ENCODE data around the gene C6orf120. TPM values are rescaled to one million over a fixed set of nuclear protein-coding genes. Genes with fewer than 3 reads are reported as not detected.

The C6orf120 gene
- total and polyA plus RNA-seq, 2 of the 13 experiments (the other 11 are each of a cell fraction or from before 2014, with no cell fraction given): 21.7 to 29.9 TPM

DNA sequence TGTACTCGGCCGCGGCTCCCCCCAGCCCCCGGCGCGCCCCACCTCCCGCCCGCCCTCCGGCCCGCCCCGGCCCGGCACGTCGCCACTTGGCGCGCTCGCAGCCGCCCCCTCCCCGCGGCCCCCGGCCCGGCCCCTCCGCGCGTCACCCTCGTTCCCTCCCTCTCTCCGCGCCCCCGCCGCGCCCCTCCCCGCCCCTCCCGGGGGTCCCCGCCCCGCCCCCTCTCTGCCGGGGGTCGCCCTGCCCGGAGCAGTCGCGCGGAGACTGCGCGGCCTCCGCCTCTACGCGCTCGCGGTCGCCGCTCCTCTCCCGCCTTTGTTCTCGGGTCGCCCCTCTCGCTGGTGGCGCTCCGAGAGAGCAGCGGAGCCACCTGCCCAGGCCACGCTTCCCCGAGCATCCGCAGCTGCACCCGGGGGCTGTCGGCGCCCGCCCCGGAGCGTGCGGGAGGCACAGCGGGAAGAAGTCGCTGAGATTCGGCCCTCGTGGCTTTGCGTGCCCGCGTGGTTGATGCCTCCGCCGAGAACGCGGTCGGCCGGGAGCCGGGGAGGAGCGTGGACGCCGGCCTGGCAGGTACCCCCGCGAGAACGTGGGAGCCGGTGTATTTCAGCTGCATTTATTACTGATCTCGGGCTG lies 22.7 kb downstream of the C6orf120 start, which contains the start of gene PHF10 (continued):
- TF ChIP-seq, protein P1, sequence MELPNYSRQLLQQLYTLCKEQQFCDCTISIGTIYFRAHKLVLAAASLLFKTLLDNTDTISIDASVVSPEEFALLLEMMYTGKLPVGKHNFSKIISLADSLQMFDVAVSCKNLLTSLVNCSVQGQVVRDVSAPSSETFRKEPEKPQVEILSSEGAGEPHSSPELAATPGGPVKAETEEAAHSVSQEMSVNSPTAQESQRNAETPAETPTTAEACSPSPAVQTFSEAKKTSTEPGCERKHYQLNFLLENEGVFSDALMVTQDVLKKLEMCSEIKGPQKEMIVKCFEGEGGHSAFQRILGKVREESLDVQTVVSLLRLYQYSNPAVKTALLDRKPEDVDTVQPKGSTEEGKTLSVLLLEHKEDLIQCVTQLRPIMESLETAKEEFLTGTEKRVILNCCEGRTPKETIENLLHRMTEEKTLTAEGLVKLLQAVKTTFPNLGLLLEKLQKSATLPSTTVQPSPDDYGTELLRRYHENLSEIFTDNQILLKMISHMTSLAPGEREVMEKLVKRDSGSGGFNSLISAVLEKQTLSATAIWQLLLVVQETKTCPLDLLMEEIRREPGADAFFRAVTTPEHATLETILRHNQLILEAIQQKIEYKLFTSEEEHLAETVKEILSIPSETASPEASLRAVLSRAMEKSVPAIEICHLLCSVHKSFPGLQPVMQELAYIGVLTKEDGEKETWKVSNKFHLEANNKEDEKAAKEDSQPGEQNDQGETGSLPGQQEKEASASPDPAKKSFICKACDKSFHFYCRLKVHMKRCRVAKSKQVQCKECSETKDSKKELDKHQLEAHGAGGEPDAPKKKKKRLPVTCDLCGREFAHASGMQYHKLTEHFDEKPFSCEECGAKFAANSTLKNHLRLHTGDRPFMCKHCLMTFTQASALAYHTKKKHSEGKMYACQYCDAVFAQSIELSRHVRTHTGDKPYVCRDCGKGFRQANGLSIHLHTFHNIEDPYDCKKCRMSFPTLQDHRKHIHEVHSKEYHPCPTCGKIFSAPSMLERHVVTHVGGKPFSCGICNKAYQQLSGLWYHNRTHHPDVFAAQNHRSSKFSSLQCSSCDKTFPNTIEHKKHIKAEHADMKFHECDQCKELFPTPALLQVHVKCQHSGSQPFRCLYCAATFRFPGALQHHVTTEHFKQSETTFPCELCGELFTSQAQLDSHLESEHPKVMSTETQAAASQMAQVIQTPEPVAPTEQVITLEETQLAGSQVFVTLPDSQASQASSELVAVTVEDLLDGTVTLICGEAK (IDR thresholded peaks at IDR 0.05): no peak
- TF ChIP-seq, protein P1 (CRISPR knock-in tag; IDR thresholded peaks at IDR 0.05): peak; percentile 85; the same call in 1 of the 2 replicates
- TF ChIP-seq ZSCAN12 (CRISPR knock-in tag; IDR thresholded peaks at IDR 0.05) (no peak), ZNF557 (CRISPR knock-in tag; IDR thresholded peaks at IDR 0.05) (no peak), ZBTB20 (CRISPR knock-in tag; IDR thresholded peaks at IDR 0.05; ENCODE audit: borderline replicate concordance, low read depth) (no peak), PLRG1 (conservative IDR thresholded peaks at IDR 0.05) (no peak), HNRNPLL (IDR thresholded peaks at IDR 0.05; ENCODE audit: low read depth, low read length, poor library complexity, severe bottlenecking) (peak; percentile 94), RELA (CRISPR knock-in tag; IDR thresholded peaks at IDR 0.05) (peak; percentile 26; the same call in 1 of the 2 replicates), DMAP1 (CRISPR knock-in tag; IDR thresholded peaks at IDR 0.05) (peak; percentile 91), ZNF674 (CRISPR knock-in tag; IDR thresholded peaks at IDR 0.05; ENCODE audit: low read depth) (peak; percentile 85; the same call in 1 of the 2 replicates), ESRRA (CRISPR knock-in tag; IDR thresholded peaks at IDR 0.05; ENCODE audit: low read depth) (peak; percentile 65; the same call in 1 of the 2 replicates), CBX5 (CRISPR knock-in tag; IDR thresholded peaks at IDR 0.05; ENCODE audit: borderline replicate concordance) (peak; percentile 65; the same call in 1 of the 2 replicates), ZBTB3 (CRISPR knock-in tag; IDR thresholded peaks at IDR 0.05; ENCODE audit: borderline replicate concordance, low read depth) (no peak), PAX8 (CRISPR knock-in tag; IDR thresholded peaks at IDR 0.05; ENCODE audit: borderline replicate concordance) (no peak), NCOA5 (CRISPR knock-in tag; IDR thresholded peaks at IDR 0.05) (no peak), MAF1 (CRISPR knock-in tag; IDR thresholded peaks at IDR 0.05; ENCODE audit: borderline replicate concordance) (peak; percentile 16; the same call in 1 of the 2 replicates), MYNN (CRISPR knock-in tag; IDR thresholded peaks at IDR 0.05; ENCODE audit: low read depth) (no peak; the same call in 1 of the 2 replicates), ZNF839 (CRISPR knock-in tag; IDR thresholded peaks at IDR 0.05; ENCODE audit: borderline replicate concordance) (no peak), SSRP1 (CRISPR knock-in tag; IDR thresholded peaks at IDR 0.05) (no peak)
- TF ChIP-seq, protein P2, sequence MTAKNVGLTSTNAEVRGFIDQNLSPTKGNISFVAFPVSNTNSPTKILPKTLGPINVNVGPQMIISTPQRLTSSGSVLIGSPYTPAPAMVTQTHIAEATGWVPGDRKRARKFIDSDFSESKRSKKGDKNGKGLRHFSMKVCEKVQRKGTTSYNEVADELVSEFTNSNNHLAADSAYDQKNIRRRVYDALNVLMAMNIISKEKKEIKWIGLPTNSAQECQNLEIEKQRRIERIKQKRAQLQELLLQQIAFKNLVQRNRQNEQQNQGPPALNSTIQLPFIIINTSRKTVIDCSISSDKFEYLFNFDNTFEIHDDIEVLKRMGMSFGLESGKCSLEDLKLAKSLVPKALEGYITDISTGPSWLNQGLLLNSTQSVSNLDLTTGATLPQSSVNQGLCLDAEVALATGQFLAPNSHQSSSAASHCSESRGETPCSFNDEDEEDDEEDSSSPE (CRISPR knock-in tag; IDR thresholded peaks at IDR 0.05): peak; percentile 87
- TF ChIP-seq, protein P3, sequence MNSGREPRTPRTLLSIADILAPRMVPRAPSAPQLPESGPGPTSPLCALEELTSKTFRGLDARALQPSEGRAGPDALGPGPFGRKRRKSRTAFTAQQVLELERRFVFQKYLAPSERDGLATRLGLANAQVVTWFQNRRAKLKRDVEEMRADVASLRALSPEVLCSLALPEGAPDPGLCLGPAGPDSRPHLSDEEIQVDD (CRISPR knock-in tag; IDR thresholded peaks at IDR 0.05; ENCODE audit: borderline replicate concordance): peak; percentile 75; the same call in 1 of the 2 replicates
